ENCODE data around the gene FAM13B.
"Not testable (repeated sequence)": the region's sequence is repeated elsewhere in the genome, so short reads cannot be mapped to it uniquely, and the experiment has no call there.

Gene FAM13B

GRCh38 chr5:138035605-138036537, 3.0 kb upstream of the FAM13B start:
- intact Hi-C loops (cut with DNase I), result loop anchor here (1.0 to 10.0 kb wide), 4 partner anchors 33 to 261 kb away; no protein-coding TSS in a partner anchor
- peak in 8 of 10 donors; percentile 27 to 92 (median 48) for DNase-seq

DNA sequence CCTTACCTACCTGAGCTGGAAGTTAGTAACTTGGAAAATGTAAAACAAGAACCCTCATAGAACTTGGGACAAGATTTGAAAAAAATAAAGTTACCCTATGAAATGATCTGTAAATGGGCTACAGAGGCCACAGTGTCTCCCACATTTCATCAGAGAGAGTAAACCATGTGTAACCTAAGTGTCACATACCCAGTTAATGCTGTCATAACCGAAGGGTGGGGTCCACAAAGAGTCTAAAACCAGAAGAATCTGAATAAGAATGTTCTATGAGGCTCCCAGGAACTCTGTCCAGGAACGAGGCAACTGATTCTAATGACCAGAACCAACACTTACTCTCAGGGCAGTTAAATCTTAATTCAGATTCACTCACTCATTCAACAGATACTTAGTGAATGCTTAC, 1.0 kb upstream of the FAM13B start:
- no peak for DNase-seq
- intact Hi-C loops (cut with DNase I), result loop anchor here (10.0 kb wide), 2 partner anchors 109 to 259 kb away; no protein-coding TSS in a partner anchor

GRCh38 chr5:138033386-138033808, 518 bp upstream of the FAM13B start:
- intact Hi-C loops (cut with DNase I), result loop anchor here (10.0 kb wide), 2 partner anchors 109 to 259 kb away; no protein-coding TSS in a partner anchor
- DNase-seq, result peak in 1 of 10 donors; percentile 11

DNA sequence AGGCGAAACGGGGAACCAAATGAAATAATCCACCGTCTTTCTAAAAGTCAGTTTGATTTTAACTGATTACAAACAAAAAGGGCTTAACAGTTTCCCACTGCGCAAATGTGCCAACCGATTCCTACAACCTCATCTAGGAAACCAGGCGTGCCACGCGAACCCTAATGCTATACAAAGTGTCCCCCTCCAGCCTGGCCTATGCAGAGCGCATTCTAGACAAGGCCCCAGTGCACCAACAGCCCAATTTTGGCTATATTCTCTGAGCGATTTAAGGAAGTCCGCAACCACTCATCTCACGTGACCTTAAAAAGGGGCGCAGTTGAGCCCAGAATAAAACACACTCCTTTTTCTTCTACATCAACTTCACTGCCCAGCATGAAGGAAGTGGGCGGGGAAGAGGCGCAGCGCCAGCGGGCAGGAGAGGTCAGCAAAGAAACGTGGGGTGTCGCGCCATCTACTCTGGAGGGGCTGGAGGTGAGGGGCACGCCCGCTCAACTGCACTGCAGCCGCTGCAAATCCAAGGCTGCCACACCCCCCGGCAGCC, 779 bp downstream of the FAM13B start:
- intact Hi-C loops (cut with DNase I), result loop anchor here (10.0 kb wide), 2 partner anchors 107 to 257 kb away; no protein-coding TSS in a partner anchor
- DNase-seq, result peak in 6 of 10 donors; percentile 15 to 71 (median 44)

GRCh38 chr5:138029944-138030343, 2.9 kb downstream of the FAM13B start:
- no peak for DNase-seq
- intact Hi-C loops (cut with DNase I), result loop anchor here (10.0 kb wide), 2 partner anchors 105 to 255 kb away; no protein-coding TSS in a partner anchor

- intact Hi-C loops (cut with DNase I), result no loop called here
These were observed 3.4 kb downstream of the FAM13B start for GRCh38 chr5:138029501-138029900.

DNA sequence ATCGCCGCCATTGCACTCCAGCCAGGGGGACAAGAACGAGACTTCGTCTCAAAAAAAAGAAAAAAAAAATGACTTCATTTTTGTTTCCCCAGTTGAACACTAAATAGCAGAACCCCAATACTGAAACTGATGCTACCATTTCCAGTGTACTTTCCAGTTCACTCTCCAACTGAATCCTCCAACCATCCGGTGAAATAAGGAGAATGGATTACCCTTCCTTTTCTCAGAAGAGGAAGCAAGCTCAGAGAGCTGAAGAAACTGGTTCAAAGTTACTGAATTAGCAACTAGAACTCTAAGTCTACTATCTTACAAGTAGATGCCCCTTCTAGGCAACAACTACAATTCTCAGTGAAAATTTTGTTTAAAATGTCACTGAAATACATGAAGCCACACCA, 3.9 kb downstream of the FAM13B start:
- DNase-seq, result no peak
- intact Hi-C loops (cut with DNase I), result no loop called here

More at GRCh38 chr5:138029501-138029900, 3.4 kb downstream of the FAM13B start:
- no peak for DNase-seq

GRCh38 chr5:138028262-138028970, 4.5 kb downstream of the FAM13B start:
- intact Hi-C loops (cut with DNase I); DNase-seq: not testable (repeated sequence)

- intact Hi-C loops (cut with DNase I); DNase-seq: not testable (repeated sequence)
These were observed 6.1 kb downstream of the FAM13B start for GRCh38 chr5:138026793-138027192.

DNA sequence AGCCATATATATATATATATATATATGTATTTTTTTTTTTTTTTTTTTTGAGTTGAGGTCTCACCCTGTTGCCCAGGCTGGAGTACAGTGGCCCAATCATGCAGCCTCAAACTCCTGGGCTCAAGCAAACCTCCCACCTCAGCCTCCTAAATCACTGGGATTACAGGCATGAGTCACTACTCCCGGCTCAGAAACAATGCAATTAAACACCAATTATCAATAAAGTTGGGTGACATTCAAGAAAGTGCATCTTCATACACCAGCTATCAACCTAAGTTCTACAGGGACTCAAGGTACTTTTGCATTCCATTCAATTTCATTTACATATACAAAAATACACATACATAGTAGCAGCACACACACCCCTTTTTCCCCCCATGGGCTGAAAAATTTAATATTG, 7.6 kb downstream of the FAM13B start:
- DNase-seq, result no peak
- intact Hi-C loops (cut with DNase I), result no loop called here

DNA sequence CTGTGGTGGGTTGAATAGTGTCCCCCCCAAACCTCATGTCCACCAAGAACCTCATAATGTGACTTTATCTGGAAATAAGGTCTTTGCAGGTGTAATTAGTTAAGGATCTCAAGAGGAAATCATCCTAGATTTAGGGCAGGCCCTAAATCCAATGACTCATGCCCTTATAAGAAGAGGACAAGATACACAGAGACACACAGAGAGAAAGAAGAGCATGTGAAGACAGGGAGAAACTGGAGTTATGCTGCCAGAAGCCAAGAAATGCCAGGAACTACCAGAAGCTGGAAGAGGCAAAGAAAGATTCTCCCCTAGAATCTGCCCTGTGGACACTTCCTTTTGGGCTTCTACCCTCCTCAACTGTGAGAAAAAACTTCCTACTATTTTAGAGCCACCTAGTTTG, 8.8 kb downstream of the FAM13B start:
- no peak for DNase-seq
- intact Hi-C loops (cut with DNase I), result no loop called here

DNA sequence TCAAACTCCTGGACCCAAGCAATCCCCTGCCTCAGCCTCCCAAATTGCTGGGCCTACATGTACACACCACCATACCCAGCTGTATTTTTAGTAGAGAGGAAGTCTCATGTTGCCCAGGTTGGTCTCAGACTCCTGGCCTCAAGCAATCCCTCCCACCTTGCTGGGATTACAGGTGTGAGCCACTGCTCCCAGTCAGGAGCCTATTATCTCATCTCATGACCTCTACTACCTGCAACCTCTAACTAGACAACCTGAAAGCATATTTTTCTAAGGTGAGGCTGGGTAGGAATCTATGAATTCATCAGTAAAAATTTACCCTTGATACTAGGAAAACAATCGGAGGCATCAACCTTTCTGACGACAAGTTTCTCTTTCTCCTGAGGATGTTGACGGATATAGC, 10.0 kb downstream of the FAM13B start:
- no peak for DNase-seq
- intact Hi-C loops (cut with DNase I), result no loop called here

- DNase-seq, result no peak
- intact Hi-C loops (cut with DNase I), result no loop called here
These were observed 11.1 kb downstream of the FAM13B start for GRCh38 chr5:138021771-138022170.

DNA sequence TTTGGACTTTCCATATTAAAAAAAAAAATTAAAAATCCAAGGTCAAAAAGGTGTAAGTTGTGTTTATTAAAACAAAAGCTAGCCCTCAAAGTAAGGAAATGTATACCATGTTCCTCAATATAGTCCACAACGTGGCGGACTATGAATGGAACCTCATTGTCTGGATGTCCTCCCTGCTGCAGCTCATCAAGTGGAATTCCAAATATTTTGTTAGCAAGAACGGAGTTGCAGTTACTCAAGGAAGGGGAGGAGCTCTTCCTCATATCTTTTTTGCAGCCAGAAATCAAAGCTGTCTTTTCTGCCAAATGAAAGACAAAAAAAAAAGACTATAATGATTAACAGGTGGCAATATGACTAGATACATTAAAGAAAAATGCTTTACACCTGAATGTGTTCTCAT, 14.0 kb downstream of the FAM13B start:
- no peak for DNase-seq
- intact Hi-C loops (cut with DNase I), result no loop called here

GRCh38 chr5:138015916-138016315, 17.0 kb downstream of the FAM13B start:
- no peak for DNase-seq
- intact Hi-C loops (cut with DNase I), result no loop called here

GRCh38 chr5:138011991-138012390, 20.9 kb downstream of the FAM13B start:
- DNase-seq, result no peak
- intact Hi-C loops (cut with DNase I), result no loop called here

- DNase-seq, result no peak
- intact Hi-C loops (cut with DNase I), result no loop called here
These were observed 32.7 kb downstream of the FAM13B start for GRCh38 chr5:138000102-138000723.

DNA sequence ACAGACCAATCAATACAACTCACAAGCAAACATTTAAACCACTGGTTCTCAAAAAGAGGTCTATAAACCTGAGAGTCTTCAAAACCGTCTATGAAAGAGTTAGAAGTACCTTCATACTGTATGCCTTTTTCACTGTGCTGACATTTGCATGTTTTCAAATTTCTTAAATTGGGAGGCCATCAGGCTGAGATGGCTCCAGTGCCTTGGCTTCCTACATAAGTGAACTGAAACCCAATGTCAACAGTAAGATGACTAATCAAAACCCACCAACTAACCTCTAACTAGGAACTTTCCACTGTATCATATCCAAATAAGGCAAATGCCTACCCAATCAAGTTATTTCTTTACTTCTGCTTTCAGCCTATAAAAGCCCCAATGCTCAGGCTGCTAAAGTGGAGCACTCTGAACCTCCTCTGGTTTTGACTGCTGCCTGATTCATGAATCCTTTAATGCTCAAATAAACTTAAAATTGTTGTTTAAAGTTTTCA, 35.1 kb downstream of the FAM13B start:
- intact Hi-C loops (cut with DNase I), result no loop called here
- no peak for DNase-seq

GRCh38 chr5:137995749-137996128, 37.1 kb downstream of the FAM13B start:
- no peak for DNase-seq
- intact Hi-C loops (cut with DNase I), result no loop called here

DNA sequence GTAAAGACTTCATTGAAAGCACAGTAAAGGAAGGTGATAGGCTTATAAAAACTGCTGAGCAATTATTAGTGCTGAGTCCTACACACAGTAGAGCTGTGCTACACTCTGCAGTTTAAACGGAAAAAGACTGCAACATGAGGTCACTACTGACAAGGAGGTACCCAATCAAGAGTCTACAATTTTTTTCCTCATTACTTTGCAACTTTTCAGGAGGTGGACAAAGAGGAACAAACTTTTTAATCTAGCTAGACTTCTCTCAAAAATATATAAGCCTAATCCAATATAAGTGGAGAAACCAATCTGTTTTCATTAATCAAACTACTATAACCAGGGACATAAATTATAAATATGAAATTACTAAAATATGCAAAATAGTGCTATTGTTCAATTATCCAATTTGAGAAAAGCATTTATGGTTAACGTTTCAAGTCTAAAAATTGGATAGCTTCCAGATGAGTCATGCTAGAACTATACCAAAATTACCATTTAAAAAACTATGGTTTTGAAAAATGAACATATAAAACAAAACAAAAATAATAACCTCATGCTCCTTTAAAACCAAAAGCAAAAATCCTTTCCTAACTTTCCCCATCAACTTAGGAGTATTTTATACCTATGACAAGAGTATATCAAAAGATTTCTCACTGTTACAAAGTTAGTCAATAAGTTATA, 37.7 kb downstream of the FAM13B start:
- intact Hi-C loops (cut with DNase I), result no loop called here

More for the DNA sequence above, 37.7 kb downstream of the FAM13B start:
- DNase-seq, result no peak
